Suprapubic skin (tissue), 4 donors: ENCODE data around the gene FGF10. TPM values are rescaled to one million over a fixed set of nuclear protein-coding genes. Genes with fewer than 3 reads are reported as not detected.

Source experiments
- DNase-seq, 2 donors: peaks; one replicate each; pipeline ENCODE4 v3.0.0-alpha.2; 2019; ENCODE audit warnings: low spot score in 2 of 2
- H3K27ac ChIP-seq: fragments of 200-600 bp; sonication (generic); one replicate; pipeline ENCODE4 v1.5.1; 2019
- H3K27me3 ChIP-seq: fragments of 200-600 bp; sonication (generic); one replicate; pipeline ENCODE4 v1.5.1; 2019
- H3K36me3 ChIP-seq: fragments of 200-600 bp; sonication (generic); one replicate; pipeline ENCODE4 v1.5.1; 2019
- H3K4me1 ChIP-seq: fragments of 200-600 bp; sonication (generic); one replicate; pipeline ENCODE4 v1.5.1; 2019
- H3K4me3 ChIP-seq: fragments of 200-600 bp; sonication (generic); one replicate; pipeline ENCODE4 v1.5.1; 2019; ENCODE audit warnings: mild to moderate bottlenecking
- H3K9me3 ChIP-seq: fragments of 200-600 bp; sonication (generic); one replicate; pipeline ENCODE4 v1.5.1; 2019
- EP300 ChIP-seq: sonication (generic); formaldehyde crosslinking; IDR thresholded peaks from one replicate; pipeline ENCODE4 v1.6.1; 2017; ENCODE audit warnings: antibody characterized with exemption
- POLR2A ChIP-seq, 2 donors: fragments of 450-650 bp; IDR thresholded peaks; one replicate each; pipeline ENCODE4 v1.6.1; 2017; ENCODE audit warnings: antibody characterized with exemption in 2 of 2, mild to moderate bottlenecking in 2 of 2, moderate library complexity in 2 of 2
- POLR2AphosphoS5 ChIP-seq, 3 donors: sonication (generic); formaldehyde crosslinking; IDR thresholded peaks; one replicate each; pipeline ENCODE4 v1.6.1; 2017; ENCODE audit warnings: antibody characterized with exemption in 3 of 3
- WGBS: methylation state at CpG from one replicate; pipeline ENCODE4 v1.1.5; 2018; 5-methylcytosine and 5-hydroxymethylcytosine counted together
- total RNA-seq, 4 donors: library from RNA; depleted of rRNA; stranded (reverse); fragments of >200 nt; gene quantifications; one replicate each; pipeline ENCODE4 v1.1.0, GENCODE V29; 2016
- TF ChIP-seq, protein P1 (sequence below), 2 donors: fragments of 200-600 bp in 1 of 2; fragments of 450-650 bp in 1 of 2; sonication (generic) in 1 of 2; IDR thresholded peaks; one replicate each; pipeline ENCODE4 v1.5.1; 2016 to 2019; ENCODE audit warnings: antibody characterized with exemption in 2 of 2, mild to moderate bottlenecking in 1 of 2, moderate library complexity in 1 of 2

FGF10 gene
- total RNA-seq, 4 donors from 2014 or later: 0.42 to 3.9 (median 2.1) TPM

DNA sequence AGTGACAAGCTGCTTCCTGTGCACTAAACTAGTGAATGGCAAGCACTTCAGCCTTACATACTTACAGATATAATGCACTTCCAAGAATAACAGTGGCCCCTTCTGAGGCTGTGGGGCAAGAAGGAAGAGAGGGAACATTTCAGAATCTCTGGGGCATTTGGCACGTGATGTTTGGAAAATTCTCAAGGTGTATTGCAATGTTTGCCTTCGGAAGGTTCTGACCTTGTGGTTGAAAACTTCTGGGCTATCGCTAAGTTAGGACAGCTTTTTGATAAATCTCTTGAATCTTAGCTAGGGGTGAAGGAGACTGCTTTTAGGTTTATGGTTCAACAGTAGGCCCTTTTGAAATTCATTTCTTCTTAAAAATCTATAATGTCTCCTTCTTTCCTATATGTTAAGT, 7.1 kb upstream of the FGF10 start:
- Histone ChIP-seq H3K27ac (no peak overlapping the region), H3K4me1 (no peaks in the 10 kb centered on the region), H3K27me3 (no peaks in the 10 kb centered on the region), H3K9me3 (no peaks in the 10 kb centered on the region), H3K36me3 (no peaks in the 10 kb centered on the region), H3K4me3 (no peak overlapping the region)
- TF ChIP-seq, protein P1, sequence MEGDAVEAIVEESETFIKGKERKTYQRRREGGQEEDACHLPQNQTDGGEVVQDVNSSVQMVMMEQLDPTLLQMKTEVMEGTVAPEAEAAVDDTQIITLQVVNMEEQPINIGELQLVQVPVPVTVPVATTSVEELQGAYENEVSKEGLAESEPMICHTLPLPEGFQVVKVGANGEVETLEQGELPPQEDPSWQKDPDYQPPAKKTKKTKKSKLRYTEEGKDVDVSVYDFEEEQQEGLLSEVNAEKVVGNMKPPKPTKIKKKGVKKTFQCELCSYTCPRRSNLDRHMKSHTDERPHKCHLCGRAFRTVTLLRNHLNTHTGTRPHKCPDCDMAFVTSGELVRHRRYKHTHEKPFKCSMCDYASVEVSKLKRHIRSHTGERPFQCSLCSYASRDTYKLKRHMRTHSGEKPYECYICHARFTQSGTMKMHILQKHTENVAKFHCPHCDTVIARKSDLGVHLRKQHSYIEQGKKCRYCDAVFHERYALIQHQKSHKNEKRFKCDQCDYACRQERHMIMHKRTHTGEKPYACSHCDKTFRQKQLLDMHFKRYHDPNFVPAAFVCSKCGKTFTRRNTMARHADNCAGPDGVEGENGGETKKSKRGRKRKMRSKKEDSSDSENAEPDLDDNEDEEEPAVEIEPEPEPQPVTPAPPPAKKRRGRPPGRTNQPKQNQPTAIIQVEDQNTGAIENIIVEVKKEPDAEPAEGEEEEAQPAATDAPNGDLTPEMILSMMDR (IDR thresholded peaks at IDR 0.05): no peak
- TF ChIP-seq POLR2AphosphoS5 (IDR thresholded peaks at IDR 0.05) (no peak), POLR2A (IDR thresholded peaks at IDR 0.05) (no peak), EP300 (no peak)
- 90% methylated on average over 3 of the region's 3 CpGs for WGBS
- DNase-seq: no peak

DNA sequence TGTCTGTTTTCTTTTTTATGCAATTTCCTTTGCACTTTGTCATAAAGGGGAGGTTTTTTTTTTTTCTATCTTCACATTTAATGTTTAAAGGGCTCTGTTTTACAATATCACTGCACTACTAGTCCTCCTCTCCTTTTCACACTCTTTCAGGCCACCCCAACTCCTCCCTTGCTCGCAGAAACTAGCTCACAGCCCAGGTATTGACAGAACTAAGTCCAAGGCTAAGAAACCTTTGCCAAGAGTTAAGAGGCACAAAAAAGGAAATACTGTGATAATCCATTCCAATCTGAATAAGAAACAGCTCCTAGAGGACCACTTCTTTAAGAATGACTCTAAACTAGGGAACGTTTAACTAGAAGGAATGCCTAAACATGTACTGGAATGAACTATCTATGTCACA, 1.1 kb upstream of the FGF10 start:
- peaks cover 34% of the 10 kb centered on the region for H3K27me3 ChIP-seq
- H3K27ac ChIP-seq: no peak overlapping the region
- H3K4me1 ChIP-seq: peaks cover 21% of the 10 kb centered on the region
- 30% methylated on average over 2 of the region's 2 CpGs for WGBS
- no peak for DNase-seq
- no peak for TF ChIP-seq POLR2AphosphoS5 (IDR thresholded peaks at IDR 0.05)
- no peak for TF ChIP-seq POLR2A (IDR thresholded peaks at IDR 0.05)
- no peaks in the 10 kb centered on the region for H3K36me3 ChIP-seq
- H3K4me3 ChIP-seq: no peak overlapping the region
- no peaks in the 10 kb centered on the region for H3K9me3 ChIP-seq

DNA sequence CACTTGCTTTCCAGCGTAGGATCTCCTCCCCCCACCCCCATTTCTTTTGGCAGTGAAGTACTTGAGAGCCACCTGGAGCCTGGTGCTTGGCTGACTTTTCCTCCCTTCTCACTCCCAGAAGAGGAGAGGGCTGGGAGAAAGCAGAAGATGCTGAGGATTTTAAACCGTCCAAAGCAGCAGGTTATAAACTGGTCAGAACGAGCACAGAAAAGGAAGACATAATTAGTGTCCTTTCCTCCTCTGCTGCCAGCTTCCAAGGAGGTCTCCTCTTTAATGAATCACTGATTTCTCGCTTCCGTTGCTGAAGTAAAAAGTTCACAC, 563 bp upstream of the FGF10 start:
- 13% methylated on average over 5 of the region's 5 CpGs for WGBS
- Histone ChIP-seq H3K4me1 (peaks cover 21% of the 10 kb centered on the region), H3K36me3 (no peaks in the 10 kb centered on the region), H3K27me3 (peaks cover 34% of the 10 kb centered on the region), H3K9me3 (no peaks in the 10 kb centered on the region), H3K27ac (no peak overlapping the region), H3K4me3 (peak overlapping the region; percentile 51)
- TF ChIP-seq, protein P1 (IDR thresholded peaks at IDR 0.05): no peak
- TF ChIP-seq EP300: no peak
- TF ChIP-seq POLR2A (IDR thresholded peaks at IDR 0.05): no peak
- TF ChIP-seq POLR2AphosphoS5 (IDR thresholded peaks at IDR 0.05): no peak
- DNase-seq: no peak

DNA sequence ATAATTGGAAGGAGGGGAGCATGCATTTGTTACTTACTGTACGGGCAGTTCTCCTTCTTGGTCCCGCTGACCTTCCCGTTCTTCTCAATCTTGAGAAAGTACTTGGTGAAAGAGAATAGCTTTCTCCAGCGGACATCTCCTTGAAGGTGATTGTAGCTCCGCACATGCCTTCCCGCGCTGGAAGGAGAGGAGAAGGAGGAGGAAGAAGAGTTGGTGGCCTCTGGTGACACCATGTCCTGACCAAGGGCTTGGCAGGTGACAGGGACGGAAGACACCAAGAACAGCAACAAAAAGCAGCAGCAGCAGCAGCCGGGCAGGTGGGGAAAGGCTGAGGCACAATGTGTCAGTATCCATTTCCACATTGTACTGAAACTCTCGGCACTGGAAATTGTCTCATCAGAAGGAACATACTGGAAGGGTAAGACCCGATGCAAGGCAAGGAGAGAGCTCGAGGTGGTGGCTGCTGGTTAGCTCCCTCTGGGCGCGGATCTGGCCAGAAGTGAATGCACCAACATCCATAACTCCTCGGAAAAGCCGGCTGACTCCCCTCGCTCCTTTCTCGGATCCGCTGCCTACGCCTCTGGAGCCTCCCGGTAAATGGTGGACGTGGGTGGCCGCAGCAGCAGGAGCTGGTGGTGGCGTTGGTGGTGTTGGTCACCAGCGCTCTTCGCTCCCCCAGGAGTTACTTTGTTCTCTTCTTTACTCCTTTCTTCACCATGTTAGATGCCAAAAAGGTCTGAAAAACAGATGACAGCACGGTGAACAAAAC, 715 bp downstream of the FGF10 start:
- H3K36me3 ChIP-seq: no peaks in the 10 kb centered on the region
- peaks cover 34% of the 10 kb centered on the region for H3K27me3 ChIP-seq
- peaks cover 21% of the 10 kb centered on the region for H3K4me1 ChIP-seq
- H3K27ac ChIP-seq: peak overlapping the region; percentile 31
- H3K9me3 ChIP-seq: no peaks in the 10 kb centered on the region
- peak overlapping the region; percentile 51 for H3K4me3 ChIP-seq
- DNase-seq: peak; percentile 55 to 77
- WGBS: 2% methylated on average over 27 of the region's 27 CpGs
- TF ChIP-seq POLR2A (IDR thresholded peaks at IDR 0.05): no peak
- TF ChIP-seq POLR2AphosphoS5 (IDR thresholded peaks at IDR 0.05): no peak
- TF ChIP-seq, protein P1 (IDR thresholded peaks at IDR 0.05): no peak
- no peak for TF ChIP-seq EP300

DNA sequence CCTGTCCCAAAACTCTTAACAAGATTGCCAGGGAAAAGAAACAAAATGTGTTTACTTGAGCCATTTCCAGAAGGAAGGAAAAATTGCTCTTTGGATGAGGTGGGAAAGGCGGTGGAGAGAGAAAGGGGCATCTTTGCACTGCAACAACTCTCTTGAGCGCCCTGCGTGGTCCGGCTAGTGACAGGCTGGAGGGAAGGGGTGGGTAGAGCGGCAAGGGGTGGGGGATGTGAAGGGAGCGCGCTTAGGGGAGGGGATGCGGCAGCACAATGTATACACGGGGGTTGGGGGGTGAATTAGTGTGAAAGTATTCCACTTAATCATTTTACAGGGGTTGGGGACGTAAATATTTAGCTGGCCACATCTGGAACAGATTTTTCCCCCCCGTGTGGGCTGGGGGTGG, 1.3 kb downstream of the FGF10 start:
- no peak for DNase-seq
- peak overlapping the region; percentile 51 for H3K4me3 ChIP-seq

More for the DNA sequence above, 1.3 kb downstream of the FGF10 start:
- no peaks in the 10 kb centered on the region for H3K9me3 ChIP-seq
- no peaks in the 10 kb centered on the region for H3K36me3 ChIP-seq
- peaks cover 21% of the 10 kb centered on the region for H3K4me1 ChIP-seq
- peaks cover 34% of the 10 kb centered on the region for H3K27me3 ChIP-seq
- 11% methylated on average over 11 of the region's 11 CpGs for WGBS
- H3K27ac ChIP-seq: no peak overlapping the region
- TF ChIP-seq EP300 (no peak), POLR2A (IDR thresholded peaks at IDR 0.05) (no peak), POLR2AphosphoS5 (IDR thresholded peaks at IDR 0.05) (no peak)
- TF ChIP-seq, protein P1 (IDR thresholded peaks at IDR 0.05): no peak
